Thoracic aorta (tissue), 2 donors: ENCODE measurements around the gene AP2A1. TPM values are rescaled to one million over a fixed set of nuclear protein-coding genes. Genes with fewer than 3 reads are reported as not detected.

Experiments
- ATAC-seq: fragments of 150-250 bp; one replicate; pipeline ENCODE4 v1.8.0; 2017; ENCODE audit warnings: low read depth; ENCODE audit not compliant: insufficient number of reproducible peaks, low FRiP score
- DNase-seq: peaks from one replicate; pipeline ENCODE4 v3.0.0-alpha.2; 2020; ENCODE audit warnings: low spot score
- H3K27ac ChIP-seq, 2 donors: fragments of 200-600 bp; sonication (generic); 1 replicate in 1 of 2; 2 replicates in 1 of 2; pipeline ENCODE4 v1.5.1; 2016; ENCODE audit warnings: mild to moderate bottlenecking in 2 of 2, moderate library complexity in 2 of 2
- H3K27me3 ChIP-seq: fragments of 200-600 bp; sonication (generic); replicated peaks from 2 replicates; pipeline ENCODE4 v1.6.0; 2016; ENCODE audit warnings: mild to moderate bottlenecking; ENCODE audit not compliant: insufficient read depth
- H3K36me3 ChIP-seq: fragments of 200-600 bp; sonication (generic); one replicate; pipeline ENCODE4 v1.5.1; 2016
- H3K4me1 ChIP-seq, 2 donors: fragments of 200-600 bp; sonication (generic); 1 replicate in 1 of 2; 2 replicates in 1 of 2; pipeline versions ENCODE4 v1.5.1 to v1.6.0; 2016; ENCODE audit warnings: low read depth in 2 of 2, mild to moderate bottlenecking in 1 of 2; ENCODE audit not compliant: control insufficient read depth in 1 of 2
- H3K4me3 ChIP-seq: fragments of 200-600 bp; sonication (generic); 2 replicates; pipeline ENCODE4 v1.5.1; 2016; ENCODE audit warnings: mild to moderate bottlenecking
- H3K9me3 ChIP-seq: fragments of 200-600 bp; sonication (generic); 2 replicates; pipeline ENCODE4 v1.5.1; 2016
- CTCF ChIP-seq: fragments of 200-600 bp; sonication (generic); IDR thresholded peaks from one replicate; pipeline ENCODE4 v1.5.1; 2019; ENCODE audit warnings: antibody characterized with exemption
- total RNA-seq, 2 donors: library from RNA; depleted of rRNA; stranded (reverse); fragments of >200 nt; gene quantifications; one replicate each; pipeline versions ENCODE4 v1.1.0 to v1.2.3, GENCODE V29; 2016

AP2A1 gene
- total RNA-seq, 2 donors from 2014 or later, result 81.1 to 89.7 TPM

- no peak for TF ChIP-seq CTCF
- Histone ChIP-seq H3K27me3 (no peaks in the 10 kb centered on the region), H3K27ac (no peak overlapping the region), H3K9me3 (no peaks in the 10 kb centered on the region), H3K4me1 (peaks cover 10 to 27% of the 10 kb centered on the region in 2 donors), H3K36me3 (no peaks in the 10 kb centered on the region), H3K4me3 (no peak overlapping the region)
- no peak for DNase-seq
- ATAC-seq, result no peak
Measured at GRCh38 chr19:49848938-49849337, 82.1 kb downstream of the AP2A1 start.

- H3K36me3 ChIP-seq, result no peaks in the 10 kb centered on the region
- no peak for TF ChIP-seq CTCF
- H3K4me3 ChIP-seq, result peak overlapping the region; percentile 86
- no peak for DNase-seq
- H3K27me3 ChIP-seq, result no peaks in the 10 kb centered on the region
- H3K27ac ChIP-seq, result peak overlapping the region; percentile 94 to 97
- no peak for ATAC-seq
- no peaks in the 10 kb centered on the region for H3K9me3 ChIP-seq
- peaks cover 10 to 32% of the 10 kb centered on the region in 2 donors for H3K4me1 ChIP-seq
Measured at GRCh38 chr19:49849433-49850220, 82.8 kb downstream of the AP2A1 start.

- peak overlapping the region; percentile 94 to 97 for H3K27ac ChIP-seq
- DNase-seq, result no peak
- H3K4me3 ChIP-seq, result peak overlapping the region; percentile 86
- no peaks in the 10 kb centered on the region for H3K9me3 ChIP-seq
- no peak for ATAC-seq
- TF ChIP-seq CTCF, result no peak
- H3K36me3 ChIP-seq, result peaks cover 4% of the 10 kb centered on the region
- peaks cover 10 to 32% of the 10 kb centered on the region in 2 donors for H3K4me1 ChIP-seq
- no peaks in the 10 kb centered on the region for H3K27me3 ChIP-seq
Measured at GRCh38 chr19:49850221-49850486, 83.4 kb downstream of the AP2A1 start.

GRCh38 chr19:49850487-49851342 lies 83.9 kb downstream of the AP2A1 start, which contains the start of gene PTOV1:
Gene PTOV1, plus strand, starts transcription at chr19:49851159.
- peaks cover 10 to 32% of the 10 kb centered on the region in 2 donors for H3K4me1 ChIP-seq
- no peak for TF ChIP-seq CTCF

More at GRCh38 chr19:49850487-49851342, 83.9 kb downstream of the AP2A1 start, which contains the start of gene PTOV1:
- Histone ChIP-seq H3K27me3 (no peaks in the 10 kb centered on the region), H3K36me3 (peaks cover 5% of the 10 kb centered on the region), H3K4me3 (peak within 1 kb of the TSS; percentile 86), H3K27ac (peak within 1 kb of the TSS; percentile 94 to 97), H3K9me3 (no peaks in the 10 kb centered on the region)
- peak; percentile 64 for DNase-seq
- ATAC-seq, result peak; percentile 89
